HG02588 (cell line): ENCODE results near the gene EHBP1L1.

Experiments used
- ATAC-seq: cut with Tn5 transposase; IDR thresholded peaks from one replicate; pipeline ENCODE4 v1.9.1; 2021; ENCODE audit warnings: mild to moderate bottlenecking, moderate library complexity; ENCODE audit not compliant: unreplicated experiment

Gene EHBP1L1

GRCh38 chr11:65575568-65576231 lies at the start of gene EHBP1L1:
Gene EHBP1L1, plus strand, starts transcription at chr11:65576053. Its CDS starts 250 bp downstream, at chr11:65576303.
- no peak for ATAC-seq

GRCh38 chr11:65526744-65527143 lies 49.1 kb upstream of the EHBP1L1 start:
- no peak for ATAC-seq

GRCh38 chr11:65528819-65529350 lies 47.0 kb upstream of the EHBP1L1 start:
- no peak for ATAC-seq

GRCh38 chr11:65529475-65530156 lies 46.2 kb upstream of the EHBP1L1 start:
- ATAC-seq = no peak

- no peak for ATAC-seq
Observed at GRCh38 chr11:65530157-65530496, 45.7 kb upstream of the EHBP1L1 start.

DNA sequence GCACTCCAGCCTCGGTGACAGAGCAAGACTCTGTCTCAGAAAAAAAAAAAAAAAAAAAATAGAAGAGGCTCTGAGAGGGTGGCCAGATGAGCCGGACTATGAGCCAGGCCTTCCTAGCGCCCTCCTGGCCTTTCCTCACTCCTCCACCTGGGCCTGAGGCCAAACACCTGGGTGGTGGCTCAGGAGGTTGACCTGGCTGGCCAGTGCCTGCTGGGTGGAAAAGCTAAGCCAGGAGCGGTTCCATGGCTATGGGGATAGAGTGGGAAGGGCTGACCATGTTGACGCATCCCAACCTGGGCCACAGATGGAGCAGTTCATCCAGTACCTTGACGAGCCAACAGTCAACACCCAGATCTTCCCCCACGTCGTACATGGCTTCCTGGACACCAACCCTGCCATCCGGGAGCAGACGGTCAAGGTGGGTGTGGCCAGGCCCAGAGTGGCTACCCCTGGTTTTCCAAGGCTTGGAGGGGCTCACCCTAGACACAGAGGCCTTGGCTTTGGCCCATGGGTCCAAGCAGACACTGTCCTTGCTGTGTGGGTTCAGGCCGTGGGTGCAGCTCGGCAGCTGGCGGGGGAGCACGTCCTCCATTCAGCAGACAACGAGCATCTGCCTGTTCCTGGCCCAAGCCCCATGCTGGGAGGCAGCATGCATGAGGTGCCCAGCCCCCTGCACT lies 43.3 kb upstream of the EHBP1L1 start:
- ATAC-seq = no peak

- ATAC-seq = no peak
Observed at GRCh38 chr11:65535102-65535501, 40.8 kb upstream of the EHBP1L1 start.

DNA sequence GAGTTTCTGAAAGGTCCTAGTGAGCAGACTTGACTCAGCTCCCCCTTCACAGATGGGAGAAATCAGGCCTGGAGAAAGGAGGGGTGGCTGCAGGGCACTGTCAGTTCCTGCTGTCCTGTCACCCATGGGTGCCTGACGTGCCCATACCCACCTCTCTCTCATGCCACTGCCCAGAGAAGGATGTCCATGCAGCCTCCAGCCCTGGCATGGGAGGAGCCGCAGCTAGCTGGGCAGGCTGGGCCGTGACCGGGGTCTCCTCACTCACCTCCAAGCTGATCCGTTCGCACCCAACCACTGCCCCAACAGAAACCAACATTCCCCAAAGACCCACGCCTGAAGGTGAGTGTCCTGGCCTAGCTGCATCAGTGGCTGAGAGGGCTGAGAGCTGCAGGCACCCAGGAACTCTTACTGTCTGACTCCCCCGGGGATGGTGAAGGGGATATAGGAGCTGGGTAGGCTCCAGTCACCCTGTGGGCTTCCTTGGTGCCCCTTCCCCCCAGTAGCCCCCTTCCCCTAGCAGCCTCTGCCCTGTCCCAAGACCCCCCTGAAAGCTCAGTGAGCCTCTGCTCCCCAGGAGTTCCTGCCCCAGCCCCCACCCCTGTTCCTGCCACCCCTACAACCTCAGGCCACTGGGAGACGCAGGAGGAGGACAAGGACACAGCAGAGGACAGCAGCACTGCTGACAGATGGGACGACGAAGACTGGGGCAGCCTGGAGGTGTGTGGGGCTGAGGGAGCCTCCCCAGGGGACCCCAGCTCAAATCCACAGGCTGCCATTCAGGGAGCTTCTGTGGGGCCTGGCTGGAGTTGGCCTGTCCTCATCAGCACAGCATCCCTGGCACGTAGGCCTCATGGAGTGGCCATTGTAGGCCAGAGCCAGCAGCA lies 39.2 kb upstream of the EHBP1L1 start:
- no peak for ATAC-seq

GRCh38 chr11:65537296-65537597 lies 38.6 kb upstream of the EHBP1L1 start:
- ATAC-seq = no peak

DNA sequence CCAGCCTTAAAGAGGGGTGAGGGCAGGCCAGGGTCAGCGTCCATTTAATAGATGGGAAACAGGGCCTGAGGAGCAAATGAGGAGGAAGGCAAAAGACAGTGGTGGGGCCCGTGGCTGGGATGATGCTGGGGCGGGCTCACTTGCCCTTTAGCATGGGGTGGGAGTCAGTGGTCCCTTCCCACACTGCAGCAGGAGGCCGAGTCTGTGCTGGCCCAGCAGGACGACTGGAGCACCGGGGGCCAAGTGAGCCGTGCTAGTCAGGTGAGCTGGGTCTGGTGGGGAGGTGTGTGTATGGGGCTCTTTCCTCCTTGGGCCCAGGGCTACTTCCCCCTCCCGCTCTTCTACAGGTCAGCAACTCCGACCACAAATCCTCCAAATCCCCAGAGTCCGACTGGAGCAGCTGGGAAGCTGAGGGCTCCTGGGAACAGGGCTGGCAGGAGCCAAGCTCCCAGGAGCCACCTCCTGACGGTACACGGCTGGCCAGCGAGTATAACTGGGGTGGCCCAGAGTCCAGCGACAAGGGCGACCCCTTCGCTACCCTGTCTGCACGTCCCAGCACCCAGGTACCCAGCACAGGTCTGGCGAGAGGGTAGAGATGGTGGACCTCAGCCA lies 38.1 kb upstream of the EHBP1L1 start:
- no peak for ATAC-seq

DNA sequence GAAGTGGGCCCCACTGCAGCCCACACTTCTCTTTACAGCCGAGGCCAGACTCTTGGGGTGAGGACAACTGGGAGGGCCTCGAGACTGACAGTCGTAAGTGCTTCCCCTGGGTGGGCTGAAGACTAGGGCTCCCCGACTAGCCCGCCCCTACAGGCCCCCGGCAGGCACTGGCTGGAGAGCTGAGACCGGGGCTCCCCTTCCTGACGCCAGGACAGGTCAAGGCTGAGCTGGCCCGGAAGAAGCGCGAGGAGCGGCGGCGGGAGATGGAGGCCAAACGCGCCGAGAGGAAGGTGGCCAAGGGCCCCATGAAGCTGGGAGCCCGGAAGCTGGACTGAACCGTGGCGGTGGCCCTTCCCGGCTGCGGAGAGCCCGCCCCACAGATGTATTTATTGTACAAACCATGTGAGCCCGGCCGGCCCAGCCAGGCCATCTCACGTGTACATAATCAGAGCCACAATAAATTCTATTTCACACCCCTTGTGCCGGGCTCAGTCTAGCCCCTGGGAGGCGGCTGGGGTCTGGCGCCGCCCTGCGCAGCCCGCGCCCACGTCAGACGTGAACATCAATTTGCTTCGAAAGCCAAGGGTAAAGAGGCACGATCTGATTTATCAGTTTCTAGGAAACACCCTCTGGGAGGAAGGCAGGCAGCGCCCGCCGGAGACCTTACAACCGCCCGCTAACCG lies 37.5 kb upstream of the EHBP1L1 start:
- ATAC-seq = no peak

DNA sequence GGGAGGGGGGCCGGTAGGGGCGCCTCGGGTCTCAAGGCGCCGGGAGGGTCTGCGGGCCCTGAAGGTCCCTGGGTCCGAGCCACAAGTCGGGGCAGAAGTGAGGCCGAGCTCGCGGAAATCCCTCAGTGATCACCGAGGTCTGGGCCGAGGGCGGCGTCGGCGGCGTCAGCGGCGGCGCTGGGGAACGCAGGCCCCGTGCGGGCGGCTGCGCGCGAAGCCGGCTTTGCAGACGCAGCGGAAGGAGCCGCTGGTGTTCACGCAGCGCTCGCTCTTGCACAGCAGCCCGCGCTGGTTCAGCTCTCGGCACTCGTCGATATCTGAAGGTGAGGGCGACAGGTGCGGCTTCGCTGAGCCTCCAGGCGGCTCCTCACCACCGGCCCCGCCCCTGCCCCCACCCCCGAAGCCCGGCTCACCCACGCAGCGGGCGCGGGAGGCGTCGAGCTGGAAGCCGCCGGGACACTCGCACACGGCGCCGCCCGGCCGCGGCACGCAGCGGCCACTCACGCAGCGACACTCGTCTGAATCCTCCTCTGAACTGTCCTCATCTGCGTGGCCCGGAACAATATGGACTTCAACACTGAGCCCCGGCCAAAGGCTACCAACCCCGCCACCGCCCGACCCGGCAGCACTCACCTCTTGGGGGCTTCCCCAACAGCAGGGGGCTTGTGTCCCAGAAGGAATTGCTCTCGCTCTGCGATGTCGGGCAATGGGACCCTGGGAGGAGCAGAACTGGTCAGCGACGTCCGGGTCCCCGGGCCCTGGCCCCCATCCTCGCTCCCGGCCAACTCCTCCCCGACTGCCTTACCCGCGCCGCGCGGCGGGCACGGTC lies 36.7 kb upstream of the EHBP1L1 start:
- ATAC-seq = peak; percentile 3

GRCh38 chr11:65539744-65540289 lies 36.0 kb upstream of the EHBP1L1 start:
- ATAC-seq = peak; percentile 42

DNA sequence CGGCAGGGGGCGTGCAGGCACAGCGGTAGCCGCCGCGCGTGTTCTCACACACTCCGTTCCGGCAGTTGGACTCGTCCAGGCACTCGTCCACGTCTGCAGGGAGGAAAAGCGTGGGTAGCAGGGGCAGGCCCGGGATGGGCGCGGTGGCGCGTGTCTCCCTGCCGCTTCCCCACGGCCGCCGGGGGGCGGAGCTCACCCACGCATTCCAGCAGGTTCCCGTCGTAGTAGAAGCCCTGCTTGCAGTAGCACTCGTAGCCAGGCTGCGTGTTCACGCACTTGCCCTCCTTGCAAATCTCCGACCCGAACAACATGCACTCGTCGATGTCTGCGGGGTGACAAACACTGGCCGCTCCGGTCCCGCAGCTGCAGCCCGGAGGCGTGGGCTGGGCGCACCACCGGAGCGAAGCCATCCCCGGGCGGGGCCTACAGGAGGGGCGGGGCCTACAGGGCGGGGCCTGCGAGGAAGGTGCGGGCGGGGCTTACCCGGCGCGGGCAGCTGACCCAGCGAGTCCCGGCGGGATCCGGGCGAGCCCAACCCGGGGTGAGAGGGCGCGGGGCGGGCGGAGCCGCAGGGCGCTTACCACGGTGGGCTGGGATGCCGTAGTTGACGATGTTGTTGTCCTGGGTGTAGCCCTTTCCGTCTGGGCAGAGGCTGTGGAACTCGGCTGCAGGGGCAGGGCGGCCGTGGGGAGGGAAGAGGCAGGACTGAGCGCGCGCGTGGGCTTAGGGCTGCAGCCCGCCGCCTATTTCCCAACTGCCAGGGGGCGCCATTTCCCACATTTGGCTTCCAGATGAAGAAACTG lies 35.4 kb upstream of the EHBP1L1 start:
- peak; percentile 54 for ATAC-seq

DNA sequence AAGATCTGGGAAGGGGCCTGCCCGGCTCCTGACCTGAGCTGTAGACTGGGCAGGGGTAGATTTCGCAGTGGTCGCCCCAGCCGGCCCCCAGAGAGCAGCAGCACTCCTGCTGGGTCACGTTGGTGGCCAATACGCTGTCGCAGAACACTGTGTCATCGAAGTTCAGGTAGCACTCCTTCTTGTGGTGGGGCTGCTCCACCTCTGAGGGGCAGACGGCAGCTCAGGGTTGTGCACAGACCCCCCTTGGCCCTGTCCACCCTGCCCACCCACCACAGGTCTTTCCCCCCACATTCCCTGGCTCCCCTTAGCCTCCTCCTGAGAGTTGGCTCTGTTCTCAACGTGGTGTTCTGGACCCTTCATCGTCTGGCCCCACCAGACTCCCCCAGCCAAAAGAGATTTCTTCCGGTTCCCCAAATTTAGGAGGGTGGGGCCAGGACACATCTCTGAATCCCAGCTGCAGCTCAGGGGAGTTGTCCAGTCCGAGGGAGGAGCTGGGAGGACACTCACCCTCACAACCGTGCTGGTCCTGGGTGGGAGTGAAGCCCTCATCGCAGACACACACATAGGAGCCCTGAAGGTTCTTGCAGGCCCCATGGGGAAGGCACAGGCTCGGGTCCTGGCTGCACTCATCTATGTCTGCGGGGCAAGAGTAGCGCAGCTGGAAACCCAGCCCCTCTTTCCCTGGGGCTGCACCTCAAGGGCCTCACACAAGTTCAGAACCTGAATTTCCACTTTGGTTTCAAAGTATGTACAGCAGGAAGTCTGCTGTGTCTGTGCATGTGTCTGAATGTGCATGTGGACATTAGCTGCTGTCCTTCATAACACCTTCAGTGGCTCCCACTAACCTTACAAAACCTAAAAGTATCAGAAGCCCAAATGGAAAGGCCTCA lies 34.5 kb upstream of the EHBP1L1 start:
- no peak for ATAC-seq

- no peak for ATAC-seq
Observed at GRCh38 chr11:65542738-65543390, 33.0 kb upstream of the EHBP1L1 start.

DNA sequence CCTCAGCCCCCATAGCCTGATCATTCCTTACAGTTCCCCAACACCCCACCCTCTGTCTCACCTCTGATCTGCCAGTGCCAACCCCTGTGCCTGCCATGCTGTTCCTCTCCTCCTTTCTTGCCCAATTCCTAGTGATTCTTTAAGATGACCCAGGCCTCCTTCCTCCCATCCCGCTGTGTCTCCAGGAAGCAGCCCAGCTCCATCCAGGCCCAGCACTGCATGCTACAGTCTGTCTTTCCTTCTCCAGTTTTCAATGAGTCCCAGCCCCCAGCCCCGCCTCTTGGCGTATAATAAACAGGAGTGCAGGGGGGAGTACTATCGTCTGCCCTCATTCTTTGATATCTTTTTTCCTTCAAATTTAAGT lies 30.0 kb upstream of the EHBP1L1 start:
- no peak for ATAC-seq
